ENCODE measurements around the gene C2CD2. TPM values are rescaled to one million over a fixed set of nuclear protein-coding genes. Genes with fewer than 3 reads are reported as not detected.

Gene C2CD2
- total RNA-seq, 1 donor from 2014 or later = 17.9 TPM

DNA sequence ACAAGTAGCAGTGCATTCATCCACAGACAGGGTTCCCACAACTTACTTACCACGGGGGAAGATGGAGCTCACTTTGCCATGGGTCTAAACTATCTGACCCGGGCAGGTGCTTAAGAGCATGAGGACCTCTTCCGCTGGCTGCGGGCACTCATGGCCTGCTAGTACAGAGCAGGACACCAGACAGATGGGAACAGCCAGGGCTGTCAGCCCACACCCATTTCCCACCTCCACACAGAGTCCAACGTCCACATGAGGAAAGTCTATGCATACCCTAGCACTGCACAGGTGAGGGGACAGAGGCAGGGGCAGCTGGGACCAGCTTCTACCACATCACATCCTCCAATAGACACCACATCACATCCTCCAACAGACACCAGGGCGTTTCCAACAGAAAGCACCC is 38.9 kb downstream of the C2CD2 start:
- DNase-seq (ENCODE audit: low read depth) = no peak

DNA sequence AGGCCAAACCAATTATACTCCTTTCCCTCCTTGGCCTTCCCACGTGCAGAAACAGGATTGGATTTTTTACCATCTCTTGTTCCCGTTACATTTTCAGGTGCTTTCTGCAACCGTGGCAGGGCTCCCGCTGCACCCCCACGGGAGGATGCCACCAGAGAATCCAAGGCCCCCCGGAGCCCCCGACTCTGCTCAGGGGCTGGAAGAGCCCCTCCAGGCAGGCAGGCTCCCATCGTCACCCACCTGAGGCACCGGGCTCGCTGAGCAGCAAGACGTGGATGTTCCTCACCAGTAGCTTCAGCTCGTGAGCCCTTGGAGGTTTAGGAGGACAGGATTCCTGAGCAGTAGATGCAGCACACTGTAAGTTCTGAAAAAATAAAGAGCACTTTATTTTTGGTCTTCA is 39.5 kb downstream of the C2CD2 start:
- no peak for DNase-seq (ENCODE audit: low read depth)

DNA sequence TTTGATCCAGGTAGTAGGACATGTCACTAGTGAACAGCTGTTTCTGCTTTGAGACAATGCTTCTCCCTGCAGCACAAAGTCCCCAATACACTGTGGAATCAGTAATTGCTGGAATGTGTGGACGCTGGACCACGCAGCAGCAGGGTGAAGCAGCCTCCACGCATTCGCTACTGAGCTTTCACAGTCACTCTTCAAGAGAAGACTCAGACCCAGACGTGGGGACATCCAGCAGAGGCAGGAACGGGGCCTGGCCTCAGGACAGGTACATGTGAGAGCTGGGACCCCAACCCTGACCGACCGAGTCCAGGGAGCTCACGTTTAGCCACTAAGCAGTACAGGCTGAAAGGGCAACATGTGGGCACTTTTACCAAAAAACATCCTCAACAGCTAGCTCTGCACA is 40.6 kb downstream of the C2CD2 start:
- DNase-seq (ENCODE audit: low read depth) = no peak

DNA sequence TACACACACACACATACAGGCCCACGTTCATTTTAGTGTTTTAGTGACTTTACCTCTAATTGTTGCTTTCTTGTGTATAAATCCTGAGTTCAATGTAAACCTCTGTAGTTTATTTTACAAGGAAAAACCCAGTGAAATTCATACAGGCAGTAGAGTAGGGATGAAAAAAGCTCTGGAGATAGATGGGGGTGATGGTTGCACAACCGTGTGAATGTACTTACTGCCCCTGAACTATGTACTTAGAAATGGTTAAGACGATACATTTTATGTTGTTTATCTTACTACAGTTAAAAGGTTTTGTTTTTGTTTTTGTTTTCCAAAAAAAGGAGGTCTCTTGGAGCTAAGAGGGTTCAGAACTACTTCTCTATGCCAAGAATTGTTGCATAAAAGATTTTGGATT is 45.0 kb downstream of the C2CD2 start:
- DNase-seq (ENCODE audit: low read depth) = no peak

DNA sequence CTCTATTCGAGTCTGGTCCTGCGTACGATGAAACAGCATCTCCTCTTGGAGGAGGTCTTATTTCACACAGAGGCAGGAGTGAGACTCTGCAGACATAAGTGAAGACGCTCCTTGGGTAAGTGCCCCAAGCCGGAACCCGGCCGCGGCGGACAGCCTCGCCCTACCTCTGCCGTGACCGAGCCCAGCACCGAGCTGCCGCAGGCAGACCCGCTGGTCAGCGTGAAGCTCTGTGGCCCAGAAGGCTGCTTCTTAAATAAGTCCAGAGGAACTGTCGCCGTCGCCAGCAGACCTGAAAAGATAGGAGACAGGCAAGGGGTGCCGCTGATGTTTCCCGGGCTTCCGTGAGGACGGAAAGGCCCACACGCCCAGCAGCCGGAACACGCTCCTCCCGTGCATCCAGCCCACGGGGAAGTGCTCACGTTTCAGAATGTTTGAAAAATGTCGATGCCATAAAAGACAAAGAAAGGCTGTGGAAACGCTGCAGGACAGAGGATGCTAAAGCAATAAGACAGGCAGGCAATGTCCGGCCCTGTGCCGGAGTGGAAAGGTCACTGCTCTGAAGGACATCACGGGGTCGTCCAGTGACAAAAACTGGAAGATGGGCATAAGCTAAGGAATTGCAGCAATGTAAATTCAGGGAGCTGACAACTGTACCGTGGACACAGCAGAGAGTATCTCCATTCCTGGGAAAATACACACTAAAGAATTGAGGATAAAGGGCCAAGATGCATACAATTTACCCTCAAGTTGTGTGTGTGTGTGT is 46.1 kb downstream of the C2CD2 start:
- DNase-seq (ENCODE audit: low read depth) = no peak

DNA sequence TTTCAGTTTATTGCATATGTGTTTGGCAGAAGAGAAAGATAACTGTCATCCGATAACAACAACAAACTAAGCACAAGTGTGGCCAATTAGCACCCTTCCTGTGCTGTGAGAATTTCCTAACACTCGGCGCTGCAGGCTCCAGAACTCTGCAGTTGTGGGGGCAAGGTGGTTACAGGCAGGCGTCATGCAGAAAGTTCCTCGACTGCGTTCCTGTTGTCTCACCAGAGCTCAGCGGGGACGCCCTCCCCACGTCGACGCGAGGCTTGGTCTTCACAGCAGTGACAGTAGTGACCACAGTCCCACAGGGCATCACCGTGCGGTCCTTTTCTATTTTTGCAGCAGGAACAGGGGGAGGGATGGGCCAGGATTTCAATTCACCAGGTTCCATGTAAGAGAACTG is 47.0 kb downstream of the C2CD2 start:
- DNase-seq (ENCODE audit: low read depth) = no peak

DNA sequence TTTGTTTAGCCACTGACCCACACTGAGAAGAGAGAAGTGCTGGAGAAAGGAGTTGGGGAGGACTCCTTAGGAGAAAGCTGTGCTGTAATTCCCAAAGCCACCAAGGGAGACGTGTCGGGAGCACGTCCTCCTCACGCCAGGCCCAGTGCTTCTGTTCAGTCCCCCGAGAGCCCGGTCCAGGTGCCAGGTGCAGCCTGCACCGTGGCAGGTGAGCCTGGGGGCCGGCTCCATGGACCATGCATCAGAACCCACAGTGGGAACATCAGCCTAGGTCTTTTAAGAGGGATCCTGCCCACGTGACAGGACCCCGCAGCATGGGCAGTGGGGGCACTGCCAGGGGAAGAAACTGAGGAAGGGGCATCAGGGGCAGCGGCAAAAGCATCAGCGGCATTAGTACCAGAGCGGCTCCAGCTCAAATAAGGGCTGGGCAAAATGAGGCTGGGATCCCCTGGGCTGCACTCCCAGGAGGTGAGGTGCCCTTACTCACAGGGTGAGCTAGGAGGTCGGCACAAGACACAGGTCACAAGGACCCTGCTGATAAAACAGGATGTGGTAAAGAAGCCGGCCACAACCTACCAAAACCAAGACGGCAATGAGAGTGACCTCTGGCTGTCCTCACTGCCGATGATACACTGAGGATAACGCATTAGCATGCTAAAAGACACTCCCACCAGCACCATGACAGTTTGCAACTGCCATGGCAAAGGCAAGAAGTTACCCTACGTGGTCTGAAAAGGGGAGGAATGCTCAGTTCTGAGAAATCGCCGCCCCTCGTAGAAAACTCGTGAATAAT is 50.1 kb downstream of the C2CD2 start:
- DNase-seq (ENCODE audit: low read depth) = no peak

DNA sequence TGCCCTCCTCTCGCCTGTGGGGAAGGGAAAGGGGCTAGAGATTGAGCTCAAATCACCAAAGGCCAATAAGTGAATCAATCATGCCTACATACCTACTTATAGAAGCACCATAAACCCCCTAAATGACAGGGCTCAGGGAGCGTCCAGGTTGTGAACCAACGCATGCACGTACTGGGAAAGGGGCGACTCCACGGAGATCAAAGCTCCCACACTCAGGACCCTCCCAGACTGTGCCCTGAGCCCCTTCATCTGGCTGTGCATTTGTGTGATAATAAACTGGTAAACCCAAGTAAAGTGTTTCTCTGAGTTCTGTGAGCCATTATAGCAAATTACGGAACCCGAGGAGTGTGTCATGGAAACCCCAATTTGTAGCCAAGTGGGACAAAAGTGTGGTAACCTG is 50.9 kb downstream of the C2CD2 start:
- no peak for DNase-seq (ENCODE audit: low read depth)

DNA sequence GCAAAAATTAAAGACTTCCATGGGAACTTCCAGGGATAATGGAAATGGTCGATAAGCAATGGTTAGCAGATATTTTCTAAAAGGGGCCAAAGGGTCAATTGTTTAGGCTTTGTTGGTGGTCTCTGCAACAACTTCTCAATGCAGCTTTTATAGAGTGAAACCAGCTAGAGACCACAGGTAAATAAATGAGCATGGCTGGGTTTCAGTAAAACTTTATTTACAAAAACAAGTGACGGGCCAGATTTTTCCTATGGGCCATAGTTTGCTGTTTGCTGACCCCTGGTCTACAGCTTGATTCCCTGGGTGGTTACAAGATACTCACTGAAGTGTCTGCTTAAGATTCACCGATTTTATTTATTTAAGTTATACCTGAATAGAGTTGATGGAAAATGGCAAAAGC is 52.0 kb downstream of the C2CD2 start:
- DNase-seq (ENCODE audit: low read depth) = no peak

DNA sequence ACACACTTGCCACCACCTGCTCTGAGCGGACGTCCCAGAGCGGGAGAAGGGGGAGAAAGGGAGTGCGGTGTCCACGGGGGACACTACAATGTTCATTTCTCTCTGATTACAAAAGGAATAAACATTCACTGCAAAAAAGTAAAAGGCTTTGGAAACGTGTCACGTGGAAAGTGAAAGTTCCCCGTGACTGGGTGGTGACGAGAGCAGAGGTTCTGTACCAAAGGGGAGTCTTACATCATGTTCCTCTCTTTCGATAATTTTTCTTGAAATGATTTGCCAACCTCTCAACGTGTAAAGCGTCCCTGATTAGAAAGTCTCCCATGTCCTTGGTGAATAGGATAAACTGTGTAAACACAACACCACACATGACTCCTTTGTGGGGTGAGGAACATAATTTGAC is 52.7 kb downstream of the C2CD2 start:
- DNase-seq (ENCODE audit: low read depth) = no peak

DNA sequence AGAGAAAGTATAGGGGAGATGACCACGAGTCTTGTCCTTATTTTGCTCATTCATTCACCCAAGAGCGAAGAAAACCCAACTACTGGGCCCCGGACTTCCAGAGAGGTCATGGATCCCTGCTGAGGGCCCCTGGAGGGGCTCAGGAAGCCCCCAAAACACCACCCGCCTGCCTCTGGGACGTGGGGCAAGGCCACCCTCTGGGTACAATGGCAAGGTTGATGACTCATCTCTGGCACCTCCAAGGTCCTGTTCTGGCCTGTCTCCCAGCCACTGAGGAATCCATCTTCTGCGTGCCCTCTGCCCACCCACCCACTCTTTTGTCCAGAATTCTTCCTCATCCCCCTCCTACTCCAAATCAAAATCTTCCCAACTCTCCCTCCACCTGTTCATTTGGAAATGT is 53.4 kb downstream of the C2CD2 start:
- DNase-seq (ENCODE audit: low read depth) = no peak

DNA sequence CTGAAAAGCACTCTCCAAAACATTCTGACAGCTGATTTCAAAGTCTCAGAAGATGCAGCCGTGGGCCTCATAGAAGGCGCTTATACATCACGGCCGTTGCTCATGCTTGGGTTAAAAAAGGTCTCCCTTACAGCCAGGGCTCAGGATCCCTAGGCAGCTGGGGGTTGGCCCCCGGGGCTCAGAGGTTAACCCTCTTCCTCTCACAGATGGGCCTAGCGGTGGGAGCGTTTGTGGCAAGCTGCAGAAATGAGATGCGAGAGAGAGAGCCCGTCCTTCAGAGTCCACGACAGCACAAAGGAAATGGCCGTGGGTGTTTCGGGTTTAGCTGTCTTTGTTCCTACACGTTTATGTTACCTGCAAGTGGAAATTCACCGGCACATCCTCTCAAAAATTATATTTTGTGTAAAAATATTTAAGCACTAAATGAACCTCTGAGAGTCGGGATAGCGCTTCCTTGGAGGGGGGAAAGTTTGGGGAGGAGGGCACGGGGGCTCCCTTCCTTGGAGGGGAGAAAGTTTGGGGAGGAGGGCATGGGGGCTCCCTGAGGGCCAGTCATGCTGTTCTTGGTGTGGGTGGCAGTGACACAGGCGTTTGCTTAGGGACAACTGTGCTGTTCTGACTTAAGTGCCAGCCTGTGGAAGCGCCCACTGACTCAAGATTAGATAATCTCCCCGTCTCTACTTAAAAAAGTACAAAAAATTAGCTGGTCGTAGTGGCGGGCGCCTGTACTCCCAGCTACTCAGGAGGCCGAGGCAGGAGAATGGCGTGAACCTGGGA is 54.2 kb downstream of the C2CD2 start:
- DNase-seq (ENCODE audit: low read depth) = no peak

DNA sequence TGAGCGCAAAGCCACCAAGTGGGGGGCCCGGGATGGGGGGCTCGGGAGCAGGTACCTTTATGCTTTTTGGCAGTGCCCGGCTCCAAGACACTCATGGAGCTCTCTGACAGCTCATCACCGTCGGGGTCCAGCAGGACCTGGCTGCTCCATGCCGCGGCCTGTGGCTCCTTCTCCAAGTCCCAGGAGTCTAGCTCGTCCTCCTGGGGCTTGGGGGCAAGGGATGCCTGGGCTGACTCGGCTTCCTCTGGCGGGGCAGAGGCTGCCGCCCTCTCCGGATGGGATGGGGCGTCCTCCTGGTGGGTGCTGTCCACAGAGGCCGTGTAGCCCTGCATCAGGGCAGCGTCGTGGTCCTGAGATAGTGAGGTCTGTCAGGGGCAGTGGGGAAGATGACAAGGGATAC is 54.8 kb downstream of the C2CD2 start:
- DNase-seq (ENCODE audit: low read depth) = no peak

DNA sequence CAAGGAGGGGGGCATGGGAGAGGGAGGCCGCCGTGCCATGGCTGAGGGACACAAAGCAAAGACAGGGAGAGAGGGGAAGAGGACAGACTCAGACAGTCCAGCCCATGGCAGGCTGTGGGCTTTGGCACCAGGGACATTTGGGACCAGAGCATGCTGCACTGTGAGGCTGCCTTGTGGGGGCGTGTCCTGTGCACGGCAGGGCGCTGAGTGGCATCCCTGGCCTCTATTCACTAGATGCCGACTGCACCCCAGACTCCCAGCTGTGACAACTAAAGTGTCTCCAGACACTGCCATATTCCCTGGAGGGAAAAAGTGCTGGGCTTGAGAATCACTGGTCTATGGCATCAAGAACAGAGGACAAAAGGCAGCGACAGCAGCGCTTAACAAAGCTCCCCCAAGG is 56.1 kb downstream of the C2CD2 start:
- no peak for DNase-seq (ENCODE audit: low read depth)

DNA sequence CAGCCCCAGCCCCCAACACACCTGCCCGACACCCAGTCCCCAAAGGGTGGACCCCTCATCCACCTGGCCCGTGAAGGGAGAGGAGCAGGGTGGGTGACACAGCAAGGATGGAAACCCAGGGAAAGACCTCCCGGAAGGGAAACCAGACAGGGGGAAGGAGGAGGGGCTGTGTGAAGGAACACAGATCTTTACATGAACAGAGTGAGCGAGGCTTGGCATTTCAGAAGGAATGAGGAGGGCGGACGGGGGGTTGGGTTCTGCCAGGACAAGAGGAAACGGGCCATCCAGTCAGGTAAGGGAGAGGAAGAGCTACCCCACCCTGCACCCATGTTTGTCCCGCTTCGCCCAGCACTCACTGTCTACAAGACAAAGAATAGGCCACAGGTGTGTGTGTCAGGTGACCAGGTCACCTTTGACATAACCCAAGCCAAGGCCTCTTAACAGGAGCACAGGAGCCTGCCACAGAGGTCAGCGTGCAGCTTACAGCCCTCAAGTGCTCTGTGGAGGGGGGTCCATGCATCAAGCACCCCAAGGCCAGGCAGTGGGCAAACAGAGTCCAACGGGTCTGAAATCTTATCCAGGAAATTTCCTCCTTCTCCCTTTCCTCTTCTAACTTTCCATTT is 56.7 kb downstream of the C2CD2 start:
- DNase-seq (ENCODE audit: low read depth) = no peak

DNA sequence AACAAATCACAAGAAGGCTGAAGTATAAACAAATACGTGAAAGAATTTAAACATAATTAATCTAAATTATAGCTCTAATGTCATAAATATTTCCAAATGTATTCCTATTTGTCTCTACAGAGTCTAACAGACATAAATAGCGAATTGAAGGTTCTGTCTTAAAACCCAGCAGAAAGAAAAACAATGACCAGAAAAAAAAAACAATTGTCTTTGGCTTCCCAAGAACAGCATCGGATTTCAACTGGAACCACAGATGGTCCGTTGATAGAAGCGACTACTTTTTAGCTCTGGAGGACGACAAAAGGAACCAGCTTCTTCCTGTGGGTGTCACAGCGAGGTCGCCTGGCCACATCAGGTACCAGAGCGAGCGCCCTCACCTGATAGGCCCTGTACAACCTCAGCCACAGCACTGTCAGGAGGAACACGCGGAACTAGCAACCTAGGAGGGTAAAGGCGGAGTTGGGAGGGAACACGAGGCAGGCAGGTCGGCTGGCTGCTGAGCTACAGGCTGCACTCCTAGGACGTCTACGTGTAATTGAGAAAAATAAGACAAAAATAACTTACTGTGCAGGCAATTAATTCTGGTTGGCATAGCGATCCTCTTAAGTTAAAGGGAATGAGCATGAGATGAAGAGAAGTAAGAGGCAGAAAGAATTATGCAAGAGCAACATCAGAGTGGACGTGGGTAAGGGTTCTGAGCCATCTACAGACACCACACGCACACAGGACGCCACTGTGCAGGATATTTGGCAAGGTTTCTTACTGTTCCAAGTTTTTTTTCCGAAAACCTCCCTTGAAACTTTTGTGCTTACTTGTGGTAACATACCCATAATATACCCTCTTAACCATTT is 58.0 kb downstream of the C2CD2 start:
- no peak for DNase-seq (ENCODE audit: low read depth)

DNA sequence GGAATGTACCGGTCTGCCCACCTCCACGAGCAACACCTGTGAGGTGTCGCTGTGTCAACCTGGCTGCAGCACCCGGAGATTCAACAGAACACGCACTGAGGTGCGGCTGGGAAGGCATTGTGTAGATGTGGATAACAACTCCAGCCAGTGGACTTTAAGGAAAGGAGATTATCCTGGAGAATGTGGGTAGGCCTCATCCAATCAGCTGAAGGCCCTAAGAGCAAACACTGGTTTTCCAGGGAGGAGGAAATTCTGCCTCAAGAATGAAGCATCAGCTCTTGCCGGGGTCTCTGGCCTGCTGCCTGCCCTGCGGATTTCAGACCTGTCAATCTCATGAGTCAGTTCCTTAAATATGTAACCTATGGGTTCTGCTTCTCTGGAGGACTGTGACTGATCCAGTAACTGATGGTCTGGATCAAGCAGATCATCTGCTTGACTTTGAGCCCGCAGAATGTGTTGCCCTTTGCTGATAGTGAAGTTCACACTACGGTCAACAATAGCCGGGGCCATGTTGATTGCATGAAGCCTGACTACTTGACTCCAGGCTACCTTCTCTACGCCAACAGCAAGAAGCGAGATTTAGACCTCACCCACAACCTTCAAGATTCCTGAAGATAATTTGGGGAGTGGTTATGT is 58.8 kb downstream of the C2CD2 start:
- peak; percentile 59 for DNase-seq (ENCODE audit: low read depth)

DNA sequence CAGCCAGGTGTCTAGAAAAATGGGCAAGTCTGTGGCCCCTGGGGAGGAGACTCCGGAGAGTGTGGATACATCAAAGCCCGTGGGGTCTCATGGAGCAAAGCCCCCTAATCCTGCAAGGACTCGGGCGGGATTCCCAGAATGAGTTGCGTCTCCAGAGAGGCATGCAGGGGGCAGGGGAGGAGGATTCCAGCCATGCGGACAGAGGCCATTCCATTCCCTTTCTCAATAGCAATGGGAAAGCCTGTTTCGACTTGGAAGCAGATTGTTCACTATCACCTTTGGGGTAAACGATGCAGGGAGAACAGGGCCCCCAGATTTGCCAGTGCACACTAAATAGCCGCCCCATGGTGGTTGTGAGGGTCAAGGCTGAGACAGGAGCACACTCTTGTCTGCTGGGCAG is 59.3 kb downstream of the C2CD2 start:
- no peak for DNase-seq (ENCODE audit: low read depth)

DNA sequence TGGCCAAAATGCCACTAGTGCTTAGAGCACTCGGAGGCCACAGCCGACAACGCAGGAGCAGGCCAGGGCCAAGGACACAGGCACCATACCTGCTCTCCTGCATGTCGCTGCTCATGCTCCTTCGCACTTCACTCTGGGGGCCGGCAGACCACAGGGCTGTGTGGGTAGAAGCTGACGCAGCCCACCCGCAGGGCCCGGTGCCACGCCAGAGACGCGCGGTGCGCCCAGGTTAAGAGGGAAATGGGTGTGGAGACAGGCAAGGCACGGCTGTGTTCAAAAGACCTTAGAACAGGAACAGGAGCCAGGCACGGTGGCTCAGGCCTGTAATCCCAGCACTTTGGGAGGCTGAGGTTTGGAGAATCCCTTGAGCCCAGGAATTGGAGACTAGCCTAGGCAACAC is 61.1 kb downstream of the C2CD2 start:
- DNase-seq (ENCODE audit: low read depth) = no peak

DNA sequence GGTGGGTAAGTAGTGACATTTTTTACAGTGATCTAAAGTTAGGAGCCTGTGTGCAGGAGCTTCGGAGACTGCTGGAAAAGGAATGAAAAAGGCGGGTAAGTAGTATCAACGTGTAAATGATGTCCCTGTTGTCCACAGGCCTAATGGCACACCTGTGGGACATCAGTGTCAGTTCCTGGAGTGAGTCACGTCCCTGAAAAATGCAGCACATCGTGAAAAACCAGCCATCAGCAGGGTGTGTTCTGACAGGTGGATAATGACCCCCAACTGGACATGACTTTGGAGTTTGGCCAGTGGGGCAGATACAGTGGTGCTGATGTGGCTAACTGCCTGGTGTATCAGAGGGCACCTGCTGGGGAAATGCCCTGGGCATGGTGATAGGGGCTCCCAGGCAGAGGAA is 62.7 kb downstream of the C2CD2 start:
- DNase-seq (ENCODE audit: low read depth) = no peak

DNA sequence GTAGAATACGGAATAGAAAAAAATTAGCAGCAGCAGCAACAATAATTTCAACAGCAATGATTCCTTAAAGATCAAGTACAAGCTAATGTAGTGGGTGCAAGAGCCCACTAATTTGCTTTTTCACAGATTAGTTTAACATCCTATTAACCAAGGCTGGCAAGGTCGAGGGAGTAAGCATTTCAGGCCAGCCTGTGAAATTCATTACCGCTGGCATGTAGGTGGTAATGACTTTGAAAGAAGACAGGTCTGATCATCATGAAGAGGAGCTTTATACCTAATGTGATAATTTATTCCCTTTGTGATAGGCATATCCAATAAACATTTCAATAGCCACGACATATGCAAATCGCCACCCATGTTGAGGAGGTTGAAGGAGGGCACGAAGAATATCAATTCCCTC is 63.5 kb downstream of the C2CD2 start:
- DNase-seq (ENCODE audit: low read depth) = no peak

Data from renal cortical epithelial cell (primary cell).